Neuronal stem cell (in vitro differentiated cells): Measurements from ENCODE around the gene RYR1.

Source experiments
- DNase-seq: peaks from one replicate; pipeline ENCODE4 v3.0.0-alpha.2; 2013; ENCODE audit warnings: low spot score
- H2AFZ ChIP-seq: one replicate; pipeline ENCODE4 v1.6.1; 2013; ENCODE audit warnings: mild to moderate bottlenecking, low read length, inconsistent platforms
- H2AK5ac ChIP-seq: 2 replicates; pipeline ENCODE4 v1.6.1; 2013; ENCODE audit warnings: low read depth, mild to moderate bottlenecking, inconsistent platforms, low read length, moderate library complexity, mixed read lengths
- H2BK120ac ChIP-seq: 2 replicates; pipeline ENCODE4 v1.6.1; 2013; ENCODE audit warnings: low read depth, mild to moderate bottlenecking, inconsistent platforms, low read length, moderate library complexity, mixed read lengths
- H2BK12ac ChIP-seq: one replicate; pipeline ENCODE4 v1.6.1; 2013; ENCODE audit warnings: low read length, inconsistent platforms
- H2BK15ac ChIP-seq: 2 replicates; pipeline ENCODE4 v1.6.1; 2013; ENCODE audit warnings: mild to moderate bottlenecking, low read length, inconsistent platforms, mixed read lengths
- H2BK5ac ChIP-seq: one replicate; pipeline ENCODE4 v1.6.1; 2013; ENCODE audit warnings: inconsistent platforms, mild to moderate bottlenecking, low read length, moderate library complexity
- H3K14ac ChIP-seq: one replicate; pipeline ENCODE4 v1.6.1; 2013; ENCODE audit warnings: low read length, inconsistent platforms
- H3K18ac ChIP-seq: 2 replicates; pipeline ENCODE4 v1.6.1; 2013; ENCODE audit warnings: low read length, inconsistent platforms
- H3K23ac ChIP-seq: 2 replicates; pipeline ENCODE4 v1.6.1; 2013; ENCODE audit warnings: low read depth, mild to moderate bottlenecking, mixed read lengths, low read length, inconsistent platforms; ENCODE audit not compliant: poor library complexity
- H3K27ac ChIP-seq: replicated peaks from 3 replicates; pipeline ENCODE4 v1.5.1; 2013; ENCODE audit warnings: low read length, inconsistent platforms
- H3K27me3 ChIP-seq, 3 experiments: 2 replicates each; pipeline ENCODE4 v1.6.1; 2013; ENCODE audit warnings: low read length in 3 of 3, mild to moderate bottlenecking in 2 of 3, inconsistent platforms in 1 of 3, low read depth in 1 of 3, mixed read lengths in 1 of 3, moderate library complexity in 1 of 3; ENCODE audit not compliant: control insufficient read depth in 3 of 3, insufficient read depth in 3 of 3
- H3K36me3 ChIP-seq, 2 donors: replicated peaks in 1 of 2; 2 replicates each; pipeline ENCODE4 v1.6.1; 2013; ENCODE audit warnings: low read length in 2 of 2; ENCODE audit not compliant: control insufficient read depth in 2 of 2, insufficient read depth in 2 of 2
- H3K4ac ChIP-seq: 2 replicates; pipeline ENCODE4 v1.6.1; 2013; ENCODE audit warnings: inconsistent platforms, mild to moderate bottlenecking, low read length, moderate library complexity
- H3K4me1 ChIP-seq, 2 donors: 1 replicate in 1 of 2; 2 replicates in 1 of 2; pipeline ENCODE4 v1.6.1; 2013; ENCODE audit warnings: low read length in 2 of 2, low read depth in 1 of 2; ENCODE audit not compliant: control insufficient read depth in 2 of 2, insufficient read depth in 1 of 2
- H3K4me2 ChIP-seq: one replicate; pipeline ENCODE4 v1.6.1; 2013; ENCODE audit warnings: mild to moderate bottlenecking, low read length, inconsistent platforms; ENCODE audit not compliant: insufficient read depth, poor library complexity, severe bottlenecking
- H3K4me3 ChIP-seq, 2 donors: 2 replicates each; pipeline ENCODE4 v1.5.1; 2013; ENCODE audit warnings: low read length in 2 of 2, mild to moderate bottlenecking in 2 of 2, inconsistent platforms in 1 of 2, moderate library complexity in 1 of 2
- H3K79me1 ChIP-seq: one replicate; pipeline ENCODE4 v1.6.1; 2013; ENCODE audit warnings: low read depth, mild to moderate bottlenecking, inconsistent platforms, low read length, moderate library complexity
- H3K9ac ChIP-seq: one replicate; pipeline ENCODE4 v1.6.1; 2013; ENCODE audit warnings: mild to moderate bottlenecking, low read depth, low read length, inconsistent platforms; ENCODE audit not compliant: poor library complexity
- H3K9me3 ChIP-seq, 2 donors: replicated peaks in 1 of 2; 2 replicates each; pipeline versions ENCODE3 to v1.6.1; 2013; ENCODE audit warnings: low read length in 2 of 2, mild to moderate bottlenecking in 2 of 2, inconsistent platforms in 1 of 2, low read depth in 1 of 2, mixed read lengths in 1 of 2, moderate library complexity in 1 of 2; ENCODE audit not compliant: control insufficient read depth in 2 of 2, insufficient read depth in 1 of 2
- H4K8ac ChIP-seq: one replicate; pipeline ENCODE4 v1.6.1; 2013; ENCODE audit warnings: low read depth, mild to moderate bottlenecking, inconsistent platforms, low read length, moderate library complexity
- H4K91ac ChIP-seq: one replicate; pipeline ENCODE4 v1.6.1; 2013; ENCODE audit warnings: low read length, low read depth, mild to moderate bottlenecking, inconsistent platforms; ENCODE audit not compliant: poor library complexity
- WGBS, 2 donors: extraction: QIAGEN DNeasy Blood & Tissue Kit; methylation state at CpG; one replicate each; pipeline ENCODE4 v1.1.7; 2013; ENCODE audit warnings: missing lambda C conversion rate in 2 of 2, mixed read lengths in 1 of 2; ENCODE audit not compliant: insufficient read length in 2 of 2, insufficient replicate concordance in 1 of 2; ENCODE audit errors: extremely low coverage in 2 of 2; 5-methylcytosine and 5-hydroxymethylcytosine counted together

The RYR1 gene

DNA sequence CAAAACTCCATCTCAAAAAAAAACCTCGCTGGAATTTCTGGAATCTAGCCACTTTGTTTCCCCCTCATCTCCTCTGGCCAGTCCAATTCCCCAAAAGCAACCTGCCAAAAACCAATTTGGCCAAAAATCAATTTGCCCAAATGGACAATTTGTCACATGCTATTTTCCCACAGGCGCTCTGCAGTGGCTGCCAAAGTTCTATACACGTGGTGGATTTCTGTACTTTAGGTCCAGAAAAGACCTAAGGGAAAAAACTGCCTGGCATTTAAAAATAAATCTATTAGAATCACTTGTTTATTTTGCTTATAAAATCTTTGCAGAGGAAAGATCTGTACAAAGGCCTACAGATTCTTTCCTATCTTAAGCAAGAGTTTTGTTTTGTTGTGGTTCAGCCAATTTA is 104.9 kb downstream of the RYR1 start:
- Histone ChIP-seq H2BK12ac (no peak overlapping the region), H3K18ac (no peak overlapping the region), H3K27ac (no peak overlapping the region), H3K9me3 (peaks cover 4 to 18% of the 10 kb centered on the region in 2 donors), H3K23ac (no peak overlapping the region), H3K4me1 (no peaks in the 10 kb centered on the region), H4K91ac (no peak overlapping the region), H3K79me1 (no peaks in the 10 kb centered on the region), H2BK120ac (no peak overlapping the region), H4K8ac (no peak overlapping the region), H2BK15ac (no peak overlapping the region), H3K14ac (no peak overlapping the region), H2AFZ (no peak overlapping the region), H3K36me3 (peaks cover 0 to 2% of the 10 kb centered on the region in 2 donors), H3K4me3 (no peak overlapping the region), H3K4ac (no peak overlapping the region), H3K27me3 (no peaks in the 10 kb centered on the region), H3K9ac (no peak overlapping the region), H3K4me2 (no peak overlapping the region), H2AK5ac (no peak overlapping the region), H2BK5ac (no peak overlapping the region)
- no CpG with 5 or more reads among the region's 3 CpGs for WGBS, 2 donors
- no peak for DNase-seq

DNA sequence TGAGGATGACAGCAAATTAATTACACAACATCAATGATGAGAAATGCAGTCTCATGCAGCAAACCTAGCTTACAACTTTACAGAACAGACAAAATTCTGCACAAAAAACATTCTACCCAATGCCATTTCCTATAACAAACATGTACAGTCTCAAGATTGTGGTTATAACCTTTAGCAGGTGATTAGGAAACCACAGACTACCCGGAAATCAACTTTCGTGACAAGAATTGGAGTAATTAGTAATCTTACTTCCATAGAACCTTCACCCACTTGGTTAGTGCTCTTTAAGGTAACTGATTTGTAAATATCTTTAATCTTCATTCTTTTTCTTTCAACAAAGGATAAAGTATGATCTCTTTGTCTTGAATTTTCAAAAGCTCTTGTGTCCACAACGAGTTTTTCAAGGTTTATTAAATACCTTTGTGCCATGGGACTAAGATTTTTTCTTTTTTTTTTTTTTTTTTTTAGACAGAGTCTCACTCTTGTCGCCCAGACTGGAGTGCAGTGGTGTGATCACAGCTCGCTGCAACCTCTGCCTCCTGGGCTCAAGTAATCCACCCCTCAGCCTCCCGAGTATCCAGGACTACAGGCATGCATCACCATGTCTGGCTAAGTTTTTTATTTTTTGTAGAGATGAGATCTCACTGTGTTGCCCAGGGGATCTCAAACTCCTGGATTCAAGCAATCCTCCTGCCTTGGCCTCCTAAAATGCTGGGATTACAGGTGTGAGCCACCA is 105.5 kb downstream of the RYR1 start:
- H3K36me3 ChIP-seq = peaks cover 0 to 2% of the 10 kb centered on the region in 2 donors
- H2BK120ac ChIP-seq = no peak overlapping the region
- H3K4me2 ChIP-seq = no peak overlapping the region
- no peak overlapping the region for H3K23ac ChIP-seq
- H4K8ac ChIP-seq = no peak overlapping the region
- H3K27ac ChIP-seq = no peak overlapping the region
- H3K4me1 ChIP-seq = no peaks in the 10 kb centered on the region
- H3K4me3 ChIP-seq = no peak overlapping the region
- H2BK15ac ChIP-seq = no peak overlapping the region
- no peak overlapping the region for H4K91ac ChIP-seq
- H3K14ac ChIP-seq = no peak overlapping the region
- peaks cover 4 to 20% of the 10 kb centered on the region in 2 donors for H3K9me3 ChIP-seq
- H2AFZ ChIP-seq = no peak overlapping the region
- no peaks in the 10 kb centered on the region for H3K27me3 ChIP-seq
- H3K4ac ChIP-seq = no peak overlapping the region
- no peak overlapping the region for H3K9ac ChIP-seq
- DNase-seq = no peak
- H2AK5ac ChIP-seq = no peak overlapping the region
- H3K18ac ChIP-seq = no peak overlapping the region
- H3K79me1 ChIP-seq = no peaks in the 10 kb centered on the region
- WGBS, 2 donors = no CpG with 5 or more reads among the region's 6 CpGs
- H2BK5ac ChIP-seq = no peak overlapping the region
- no peak overlapping the region for H2BK12ac ChIP-seq

DNA sequence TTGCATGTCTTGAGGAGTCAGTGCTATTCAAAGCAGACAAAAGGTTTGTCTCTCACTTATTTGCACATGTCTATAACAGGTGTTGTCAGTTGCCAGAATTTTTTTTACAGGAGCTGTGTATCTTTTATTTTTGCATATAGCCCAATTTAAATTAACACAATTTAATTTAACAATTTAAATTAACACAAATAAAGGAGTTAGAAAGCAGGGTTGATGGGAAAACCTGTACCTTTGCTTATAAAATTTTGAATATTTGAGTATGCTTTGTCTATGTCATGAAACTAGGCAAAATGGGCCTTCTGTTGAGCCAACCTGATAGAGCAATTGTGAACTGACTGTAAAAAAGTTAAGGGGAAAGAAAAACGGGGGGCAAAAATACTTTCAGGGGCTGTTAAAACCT is 106.3 kb downstream of the RYR1 start:
- peaks cover 4 to 15% of the 10 kb centered on the region in 2 donors for H3K9me3 ChIP-seq

GRCh38 chr19:38542040-38542439 is 108.5 kb downstream of the RYR1 start:
- Histone ChIP-seq H3K27me3 (no peaks in the 10 kb centered on the region), H3K23ac (no peak overlapping the region), H2BK5ac (no peak overlapping the region), H3K18ac (no peak overlapping the region), H3K79me1 (no peaks in the 10 kb centered on the region), H2AK5ac (no peak overlapping the region), H3K27ac (no peak overlapping the region), H4K91ac (no peak overlapping the region), H3K36me3 (no peaks in the 10 kb centered on the region), H3K14ac (no peak overlapping the region), H2BK120ac (no peak overlapping the region), H4K8ac (no peak overlapping the region), H3K4me3 (no peak overlapping the region), H3K4ac (no peak overlapping the region), H2BK15ac (no peak overlapping the region), H3K4me2 (no peak overlapping the region), H3K4me1 (no peaks in the 10 kb centered on the region), H2BK12ac (no peak overlapping the region), H3K9me3 (peaks cover 0 to 3% of the 10 kb centered on the region in 2 donors), H3K9ac (no peak overlapping the region), H2AFZ (no peak overlapping the region)
- no CpG with 5 or more reads among the region's 4 CpGs for WGBS, 2 donors
- DNase-seq = no peak

More for the DNA sequence above, 106.3 kb downstream of the RYR1 start:
- H3K79me1 ChIP-seq = no peaks in the 10 kb centered on the region
- no peak overlapping the region for H3K4ac ChIP-seq
- no peak overlapping the region for H3K27ac ChIP-seq
- H3K36me3 ChIP-seq = peaks cover 0 to 2% of the 10 kb centered on the region in 2 donors
- no peak overlapping the region for H3K14ac ChIP-seq
- no peak overlapping the region for H3K23ac ChIP-seq
- no peak overlapping the region for H2AK5ac ChIP-seq
- no peak for DNase-seq
- no peak overlapping the region for H4K8ac ChIP-seq
- H3K18ac ChIP-seq = no peak overlapping the region
- no peak overlapping the region for H2BK120ac ChIP-seq
- H2BK15ac ChIP-seq = no peak overlapping the region
- no peak overlapping the region for H3K9ac ChIP-seq
- H3K27me3 ChIP-seq = no peaks in the 10 kb centered on the region
- H2AFZ ChIP-seq = no peak overlapping the region
- no peaks in the 10 kb centered on the region for H3K4me1 ChIP-seq
- H4K91ac ChIP-seq = no peak overlapping the region
- WGBS, 2 donors = no CpG with 5 or more reads among the region's 1 CpG
- H3K4me3 ChIP-seq = no peak overlapping the region
- H2BK5ac ChIP-seq = no peak overlapping the region
- H3K4me2 ChIP-seq = no peak overlapping the region
- H2BK12ac ChIP-seq = no peak overlapping the region
